NCI-H2227 (cell line): ENCODE data around the gene DCPS.
A peak's percentile ranks its signal among the peaks of the same experiment; 100 is the strongest.
"Not testable (repeated sequence)": the region's sequence is repeated elsewhere in the genome, so short reads cannot be mapped to it uniquely, and the experiment has no call there.

Experiments used
- DNase-seq: peaks from one replicate; lab custom pipeline; 2025; ENCODE audit not compliant: unreplicated experiment; lab: John Stamatoyannopoulos, UW

DCPS gene

DNA sequence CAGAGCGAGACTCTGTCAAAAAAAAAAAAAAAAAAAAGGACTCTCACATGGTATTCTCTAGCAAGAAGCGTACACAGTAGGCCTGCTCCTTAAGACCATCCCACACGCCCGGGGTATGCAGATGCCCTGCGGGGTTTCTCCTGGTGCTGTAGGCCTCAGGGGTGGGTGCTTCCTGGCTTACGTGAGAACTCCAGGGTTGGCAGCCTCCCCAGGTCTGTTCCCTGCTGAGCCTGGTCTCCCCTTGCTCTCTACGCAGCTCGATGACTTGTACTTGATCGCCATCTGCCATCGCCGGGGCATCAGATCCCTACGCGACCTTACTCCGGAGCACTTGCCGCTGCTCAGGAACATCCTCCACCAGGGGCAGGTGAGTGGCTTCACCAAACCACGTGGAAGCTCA lies 39.2 kb downstream of the DCPS start:
- DNase-seq, result no peak

DNA sequence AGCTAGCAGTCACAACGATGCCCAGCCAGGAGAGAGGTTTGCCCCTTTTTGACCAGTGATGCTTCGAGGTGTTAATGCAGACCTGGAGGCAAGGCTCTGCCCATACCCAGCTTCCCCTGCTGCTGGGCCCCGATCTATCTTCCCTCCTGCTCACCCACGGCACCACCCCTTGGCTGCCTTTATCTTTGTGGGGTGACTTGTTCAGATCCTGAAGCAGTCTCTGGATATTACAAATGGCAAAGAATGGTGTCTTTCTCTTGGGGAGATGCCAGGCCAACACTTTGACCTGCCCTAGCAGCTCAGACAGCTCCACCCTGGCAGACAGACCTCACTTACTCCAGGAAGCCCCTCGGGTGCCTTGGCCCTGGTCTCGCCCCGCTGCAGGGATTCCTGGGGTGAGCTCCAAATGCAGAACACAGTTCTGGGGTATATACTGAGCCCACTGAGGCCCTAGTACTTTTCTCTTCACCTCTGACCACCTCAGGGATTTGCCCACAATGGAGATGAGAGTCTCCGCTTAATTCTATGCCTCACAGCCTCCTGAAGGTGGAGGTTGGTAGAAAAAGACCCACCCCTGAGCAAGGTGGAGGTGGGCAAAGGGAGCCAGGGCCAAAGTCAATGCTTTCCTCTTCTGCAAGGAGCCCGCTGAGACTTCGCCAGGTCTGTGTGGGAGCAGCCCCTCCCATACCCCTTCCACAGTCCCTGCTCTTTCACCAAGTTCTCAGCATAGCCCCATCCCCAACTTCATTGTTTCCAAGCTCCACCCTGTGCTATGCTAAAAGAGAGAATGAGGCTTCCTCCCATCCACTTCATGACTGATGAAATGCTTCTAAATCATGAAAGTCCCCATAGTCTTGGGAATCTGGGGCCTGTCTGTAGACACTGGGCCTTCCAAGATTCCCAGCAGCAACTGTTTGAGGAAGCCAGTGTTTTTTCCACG lies 40.6 kb downstream of the DCPS start:
- no peak for DNase-seq

DNA sequence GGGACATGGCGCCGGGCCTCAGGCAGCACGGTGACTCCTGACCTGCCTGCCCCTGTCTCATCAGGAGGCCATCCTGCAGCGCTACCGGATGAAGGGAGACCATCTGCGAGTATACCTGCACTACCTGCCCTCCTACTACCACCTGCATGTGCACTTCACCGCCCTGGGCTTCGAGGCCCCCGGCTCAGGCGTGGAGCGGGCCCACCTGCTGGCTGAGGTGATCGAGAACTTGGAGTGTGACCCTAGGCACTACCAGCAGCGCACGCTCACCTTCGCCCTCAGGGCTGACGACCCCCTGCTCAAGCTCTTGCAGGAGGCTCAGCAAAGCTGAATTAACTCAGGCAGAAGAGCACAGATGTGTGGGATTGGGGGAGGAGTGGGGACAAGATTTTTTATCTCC lies 41.4 kb downstream of the DCPS start:
- no peak for DNase-seq

DNA sequence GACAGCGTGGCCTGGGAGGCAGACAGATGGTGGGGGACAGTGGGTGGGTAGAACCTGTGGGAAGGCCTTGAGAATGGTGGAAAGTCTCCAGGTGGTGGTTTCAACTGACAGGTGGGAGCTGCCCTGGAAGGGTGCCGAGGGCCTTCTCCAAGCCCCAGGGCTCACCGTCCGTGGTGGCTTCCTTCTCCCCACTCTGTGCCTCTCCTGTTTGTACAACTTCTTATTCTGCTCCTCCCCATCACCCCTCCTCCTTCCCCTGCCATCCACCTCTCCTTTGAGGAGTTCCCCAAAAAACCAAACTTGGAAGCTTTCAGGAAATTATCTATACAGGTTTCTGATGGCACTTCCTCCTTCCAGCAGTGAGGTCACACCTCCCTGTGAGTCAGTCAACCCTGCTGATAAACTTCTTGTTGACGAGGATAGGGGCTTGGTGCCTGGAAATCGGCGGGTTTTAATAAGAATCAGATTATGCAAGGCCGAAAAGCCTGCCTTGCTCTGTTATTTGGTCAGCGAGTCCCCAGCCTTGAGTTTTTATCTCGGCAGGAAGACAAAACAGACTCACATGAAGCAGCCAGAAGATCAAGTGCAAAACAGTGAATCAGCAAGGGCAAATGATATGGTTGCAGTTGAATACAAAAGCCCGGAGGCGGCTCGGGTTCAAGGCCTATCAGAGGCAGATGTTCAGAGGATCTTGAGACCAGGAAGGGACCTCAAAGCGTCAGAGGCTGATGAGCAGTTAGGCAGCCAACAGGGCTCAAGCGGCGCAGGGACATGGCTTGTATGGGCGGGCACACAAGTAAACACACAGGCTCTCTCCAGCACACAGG lies 42.1 kb downstream of the DCPS start:
- peak; percentile 63 for DNase-seq

DNA sequence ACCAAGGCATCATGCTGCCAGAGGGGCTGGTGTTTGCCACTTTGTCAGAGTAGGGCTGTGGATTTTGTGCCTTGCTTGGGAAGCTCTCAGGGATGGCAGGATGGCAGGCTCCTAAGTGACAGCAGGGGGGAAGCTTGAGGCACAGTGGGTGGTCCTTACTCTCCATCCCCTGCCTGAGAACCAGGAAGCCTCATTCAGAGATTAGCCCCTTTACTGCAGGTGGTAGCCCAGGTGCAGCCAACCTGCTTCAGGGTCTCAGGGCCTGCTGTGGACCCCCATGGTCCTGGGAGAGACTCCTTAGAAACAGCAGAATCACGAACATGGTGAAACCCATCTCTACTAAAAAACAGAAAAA lies 42.7 kb downstream of the DCPS start:
- no peak for DNase-seq

DNA sequence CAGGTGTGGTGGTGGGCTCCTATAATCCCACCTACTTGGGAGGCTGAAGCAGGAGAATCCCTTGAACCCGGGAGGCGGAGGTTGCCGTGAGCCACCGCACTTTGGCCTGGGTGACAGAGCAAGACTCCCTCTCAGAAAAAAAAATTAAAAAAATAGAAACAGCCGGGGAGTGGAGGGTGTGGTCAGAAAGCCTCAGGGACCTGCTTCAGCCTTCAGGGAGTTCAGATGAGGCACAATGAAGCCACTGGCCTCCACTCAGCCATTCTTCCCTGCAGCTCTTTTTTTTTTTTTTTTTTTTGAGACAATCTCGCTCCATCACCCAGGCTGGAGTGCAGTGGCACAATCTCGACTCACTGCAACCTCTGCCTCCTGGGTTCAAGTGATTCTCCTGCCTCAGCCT lies 43.1 kb downstream of the DCPS start:
- DNase-seq, result not testable (repeated sequence)

DNA sequence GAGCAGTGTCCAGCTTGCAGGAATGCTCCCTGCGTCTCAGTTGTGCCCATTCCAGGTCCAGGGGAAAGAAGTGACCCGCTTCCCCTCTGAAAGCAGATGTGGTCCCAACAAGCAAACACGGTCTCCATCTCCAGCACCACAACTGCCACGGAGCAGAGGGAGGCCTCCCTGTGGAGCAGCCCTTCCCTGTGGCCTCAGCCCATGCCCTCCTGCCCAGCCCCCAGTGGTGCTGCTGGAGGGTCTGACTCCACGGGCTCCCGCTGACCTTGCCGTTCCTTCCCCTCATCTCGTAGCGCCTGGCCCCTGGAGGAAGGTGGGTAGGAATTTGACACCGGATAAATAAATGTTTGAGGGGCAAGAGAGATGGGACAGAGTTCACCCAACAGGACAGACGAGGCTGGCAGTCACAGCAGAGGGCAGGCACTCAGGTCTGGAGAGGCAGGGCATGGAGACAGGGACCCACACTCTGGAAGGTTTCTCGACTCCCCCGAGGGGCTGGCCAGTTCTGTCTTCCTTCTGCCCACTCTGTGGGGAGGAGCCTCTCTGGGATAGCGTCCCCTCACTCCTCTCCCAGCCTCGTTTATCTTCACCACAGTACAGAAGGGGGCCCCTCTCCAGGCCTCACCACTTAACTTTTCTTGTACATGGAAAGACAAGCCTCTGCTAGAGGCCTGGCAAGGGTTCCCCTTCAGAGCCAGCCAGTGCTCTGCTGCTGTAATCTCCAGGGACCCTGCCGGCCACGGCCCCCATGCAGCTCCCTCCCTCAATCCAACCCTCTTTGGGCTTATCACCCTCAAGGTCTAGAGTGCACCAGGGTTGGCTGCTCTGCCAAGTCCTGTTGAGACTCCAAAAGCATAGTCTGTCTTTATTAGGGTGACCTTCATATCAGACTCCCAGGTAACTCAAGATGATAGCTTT lies 44.1 kb downstream of the DCPS start:
- DNase-seq, result no peak

DNA sequence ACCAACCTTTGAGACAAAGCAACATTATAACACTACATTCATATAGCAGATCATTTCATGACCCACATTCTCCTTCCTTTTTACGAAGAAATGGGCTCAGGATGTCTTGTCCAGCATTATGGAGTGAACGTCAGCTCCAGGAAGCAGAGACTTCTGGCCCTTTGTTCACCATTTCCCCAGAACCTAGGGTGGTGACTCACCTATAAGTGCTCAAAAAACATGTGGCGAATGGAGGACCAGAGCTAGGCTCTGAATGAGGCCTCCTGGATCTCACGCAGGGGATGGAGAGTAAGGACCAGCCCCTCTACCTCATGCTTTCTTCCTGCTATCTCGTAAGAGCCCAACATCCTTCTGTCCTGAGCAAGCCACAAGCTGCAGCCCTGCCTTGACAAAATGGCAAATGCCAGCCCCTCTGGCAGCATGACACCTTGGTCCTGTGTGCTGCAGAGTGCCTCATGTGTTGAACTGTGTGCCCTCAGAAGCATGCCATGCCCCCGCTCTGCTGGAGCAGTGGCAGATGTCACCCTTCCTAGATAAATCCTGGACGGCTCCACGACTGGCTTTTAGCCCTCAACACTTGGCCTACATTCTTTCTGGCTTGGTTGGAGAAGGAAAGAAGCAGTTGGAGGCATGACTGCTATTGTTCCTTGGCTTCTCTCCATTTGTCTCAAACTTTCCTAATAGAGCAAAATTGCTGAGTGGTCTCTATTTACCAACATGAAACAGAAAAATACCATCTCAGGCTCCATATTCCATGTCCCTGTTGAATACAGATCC lies 45.1 kb downstream of the DCPS start:
- no peak for DNase-seq

DNA sequence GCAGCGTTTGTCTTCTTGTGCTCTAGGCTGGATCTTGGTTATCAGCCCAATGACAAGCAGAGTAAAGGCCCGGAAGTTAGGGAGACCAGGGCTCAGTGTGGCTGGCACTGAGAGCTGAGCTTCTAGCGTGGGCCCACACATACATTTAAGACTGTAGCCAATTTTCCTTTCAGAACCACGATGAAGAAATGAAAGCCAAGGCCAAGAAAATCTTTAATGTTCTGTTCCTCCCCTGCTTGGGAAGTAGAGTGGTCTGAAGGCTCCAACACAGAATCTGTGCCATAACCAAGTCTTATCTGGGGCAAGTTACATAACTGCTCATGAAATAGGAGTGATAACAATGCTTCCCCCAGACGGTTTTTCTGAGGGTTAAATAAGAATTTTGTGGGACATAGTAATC lies 47.0 kb downstream of the DCPS start:
- DNase-seq, result no peak

DNA sequence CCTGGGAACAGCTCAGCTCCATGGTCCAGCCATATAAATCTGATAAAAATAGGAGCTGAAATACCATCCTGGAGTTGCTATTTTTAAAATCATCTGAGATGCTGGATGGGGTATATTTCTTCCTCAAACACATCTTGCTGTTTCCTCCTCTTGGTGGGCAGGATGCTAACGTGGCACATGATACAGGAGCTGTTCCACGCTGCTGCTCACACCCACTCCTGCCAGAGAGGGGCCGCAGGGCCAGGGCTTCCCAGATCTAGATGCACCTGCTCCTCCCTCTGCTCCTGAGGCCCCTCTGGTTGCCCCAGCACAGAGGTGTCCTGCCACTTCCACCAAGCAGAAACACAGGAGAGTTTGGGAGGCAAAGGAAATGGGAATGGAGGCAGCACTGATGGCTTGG lies 48.3 kb downstream of the DCPS start:
- DNase-seq, result no peak

DNA sequence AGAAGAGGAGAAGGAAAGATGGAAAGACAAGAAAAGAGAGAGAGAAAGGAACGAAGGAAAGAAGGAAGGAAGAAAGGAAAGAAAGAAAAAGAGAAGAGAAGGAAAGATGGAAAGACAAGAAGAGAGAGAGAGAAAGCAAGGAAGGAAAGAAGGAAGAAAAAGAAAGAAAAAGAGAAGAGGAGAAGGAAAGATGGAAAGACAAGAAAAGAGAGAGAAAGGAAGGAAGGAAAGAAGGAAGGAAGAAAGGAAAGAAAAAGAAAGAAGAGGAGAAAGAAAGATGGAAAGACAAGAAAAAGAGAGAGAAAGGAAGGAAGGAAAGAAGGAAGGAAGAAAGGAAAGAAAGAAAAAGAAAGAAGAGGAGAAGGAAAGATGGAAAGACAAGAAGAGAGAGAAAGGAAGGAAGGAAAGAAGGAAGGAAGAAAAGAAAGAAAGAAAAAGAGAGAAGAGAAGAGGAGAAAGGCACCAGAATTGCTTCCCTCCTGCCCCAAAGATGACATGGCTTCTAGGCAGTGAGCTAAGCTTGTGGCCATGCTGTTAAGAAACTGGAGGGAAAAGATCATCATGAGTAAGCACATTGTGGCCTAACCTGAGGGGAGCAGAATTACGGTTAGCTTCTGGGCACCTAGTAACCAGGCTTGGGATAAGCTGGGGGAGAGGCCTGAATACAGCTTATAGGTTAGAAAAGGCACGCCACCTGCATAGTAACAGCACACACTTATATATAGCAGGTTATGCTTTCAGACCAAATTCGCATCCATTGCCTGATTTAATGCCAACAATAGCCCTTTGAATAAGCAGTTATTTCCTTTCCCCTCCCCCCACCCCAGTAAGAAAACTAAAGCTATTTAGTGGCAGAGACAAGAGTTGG lies 49.3 kb downstream of the DCPS start:
- no peak for DNase-seq

DNA sequence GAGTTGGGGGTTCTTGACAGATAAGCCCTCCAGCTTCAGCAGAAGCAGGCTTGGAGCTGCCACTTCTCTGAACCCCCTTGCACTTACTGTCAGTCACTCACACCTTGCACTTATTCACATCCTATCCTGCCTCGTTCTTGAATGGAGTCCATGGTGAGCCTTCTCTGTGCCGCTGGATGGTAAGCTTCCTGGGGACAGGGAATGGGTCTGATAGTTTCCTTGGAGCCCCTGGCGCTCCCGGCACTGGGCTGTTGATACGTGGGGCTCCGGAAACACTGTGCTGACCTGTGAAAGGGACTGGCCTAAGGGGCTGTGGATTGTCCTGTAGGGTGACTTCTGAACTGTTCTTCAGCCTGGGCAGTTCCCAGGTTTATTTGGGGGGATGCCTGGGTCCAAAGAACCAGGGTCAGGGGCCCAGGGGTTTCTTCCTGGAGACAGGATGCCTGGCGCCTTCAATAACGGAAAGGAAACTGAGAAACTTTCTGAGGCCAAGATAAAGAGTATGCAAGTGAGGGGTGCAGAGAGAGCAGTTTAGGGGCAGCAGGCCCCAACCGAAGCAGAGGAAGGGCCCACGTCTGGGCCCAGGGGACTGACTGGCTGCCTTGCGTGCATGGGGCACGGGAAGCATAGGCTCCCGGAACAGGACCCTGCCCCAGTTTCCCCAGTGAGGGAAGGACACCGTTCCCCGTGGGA lies 50.9 kb downstream of the DCPS start:
- DNase-seq, result no peak

DNA sequence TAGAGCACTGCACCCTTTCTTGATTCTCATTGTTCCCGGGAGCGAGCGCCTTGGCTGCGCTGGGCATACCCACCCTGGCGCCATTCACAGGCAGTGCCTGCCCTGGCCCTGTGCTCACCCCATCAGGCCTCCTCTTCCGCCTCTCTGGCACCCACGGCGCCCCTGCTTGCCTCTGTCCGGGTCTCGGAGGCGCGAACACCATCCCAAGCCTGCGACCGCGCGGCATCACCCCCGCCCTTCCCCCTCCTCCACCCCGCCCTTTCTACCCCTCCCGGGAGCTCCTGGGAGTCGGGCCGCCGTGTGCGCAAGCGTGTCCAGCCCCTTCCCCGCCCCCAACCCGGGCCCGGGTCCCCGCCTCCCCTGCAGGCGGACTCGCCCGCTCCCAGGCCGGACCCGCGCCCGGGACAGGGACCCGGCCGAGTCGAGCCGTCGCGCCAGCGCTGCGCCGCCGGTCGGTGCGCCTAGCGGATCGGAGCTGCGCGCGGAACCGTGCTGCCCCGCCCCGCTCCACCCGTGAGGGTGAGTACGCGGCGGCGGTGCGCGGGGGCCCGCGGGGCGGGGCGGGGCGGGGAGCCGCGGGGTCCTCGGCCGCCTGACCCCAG lies 51.6 kb downstream of the DCPS start, which contains the start of gene ST3GAL4:
Gene ST3GAL4 (plus strand): TSS at position 363 of the 602 bp plus-strand sequence. CDS start 50,470 bp downstream, outside the sequence.
- DNase-seq, result peak; percentile 78

DNA sequence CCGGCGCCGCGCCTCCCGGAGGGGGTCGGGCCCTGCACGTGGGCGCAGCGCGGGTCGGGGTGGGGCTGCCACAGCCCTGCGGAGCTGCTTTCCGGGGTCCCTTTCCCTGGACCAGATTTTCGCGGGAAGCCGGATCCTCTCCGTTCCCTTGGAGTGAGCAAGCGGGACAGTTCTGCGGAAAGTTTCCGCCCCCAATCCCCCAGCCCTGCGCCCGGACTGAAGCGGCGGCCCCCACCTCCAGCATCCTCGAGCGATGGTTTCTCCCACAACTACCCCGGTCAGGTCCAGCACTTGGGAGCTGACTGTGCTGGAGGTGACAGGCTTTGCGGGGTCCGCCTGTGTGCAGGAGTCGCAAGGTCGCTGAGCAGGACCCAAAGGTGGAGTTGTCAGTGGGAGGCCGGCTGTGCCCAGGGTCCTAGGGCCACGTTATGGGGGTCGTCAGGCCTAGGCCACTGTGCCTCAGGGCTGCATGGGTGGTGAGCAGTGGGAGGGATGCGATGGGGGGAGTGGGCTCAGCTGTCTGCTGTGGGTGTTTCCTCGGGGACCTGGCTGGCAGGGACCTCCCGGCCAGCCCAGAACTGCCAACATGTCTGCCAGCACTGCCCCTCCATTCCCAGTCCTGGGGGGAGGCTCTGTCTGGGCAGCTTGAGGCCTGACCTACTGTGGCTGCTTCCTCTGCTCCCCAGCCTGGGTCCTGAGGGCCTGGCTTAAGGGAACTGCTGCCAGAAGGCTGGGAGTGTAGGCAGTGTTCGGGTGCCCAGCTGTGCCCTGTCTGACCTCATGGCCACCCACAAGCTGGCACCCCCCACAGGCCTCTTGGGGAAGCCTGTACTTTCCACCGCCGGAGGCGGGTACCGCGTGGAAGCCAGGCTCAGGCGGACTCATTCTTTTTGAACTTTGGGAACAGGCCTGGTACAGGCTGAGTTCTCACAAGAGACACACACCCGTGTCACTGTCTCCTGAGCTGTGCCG lies 52.4 kb downstream of the DCPS start:
- no peak for DNase-seq

DNA sequence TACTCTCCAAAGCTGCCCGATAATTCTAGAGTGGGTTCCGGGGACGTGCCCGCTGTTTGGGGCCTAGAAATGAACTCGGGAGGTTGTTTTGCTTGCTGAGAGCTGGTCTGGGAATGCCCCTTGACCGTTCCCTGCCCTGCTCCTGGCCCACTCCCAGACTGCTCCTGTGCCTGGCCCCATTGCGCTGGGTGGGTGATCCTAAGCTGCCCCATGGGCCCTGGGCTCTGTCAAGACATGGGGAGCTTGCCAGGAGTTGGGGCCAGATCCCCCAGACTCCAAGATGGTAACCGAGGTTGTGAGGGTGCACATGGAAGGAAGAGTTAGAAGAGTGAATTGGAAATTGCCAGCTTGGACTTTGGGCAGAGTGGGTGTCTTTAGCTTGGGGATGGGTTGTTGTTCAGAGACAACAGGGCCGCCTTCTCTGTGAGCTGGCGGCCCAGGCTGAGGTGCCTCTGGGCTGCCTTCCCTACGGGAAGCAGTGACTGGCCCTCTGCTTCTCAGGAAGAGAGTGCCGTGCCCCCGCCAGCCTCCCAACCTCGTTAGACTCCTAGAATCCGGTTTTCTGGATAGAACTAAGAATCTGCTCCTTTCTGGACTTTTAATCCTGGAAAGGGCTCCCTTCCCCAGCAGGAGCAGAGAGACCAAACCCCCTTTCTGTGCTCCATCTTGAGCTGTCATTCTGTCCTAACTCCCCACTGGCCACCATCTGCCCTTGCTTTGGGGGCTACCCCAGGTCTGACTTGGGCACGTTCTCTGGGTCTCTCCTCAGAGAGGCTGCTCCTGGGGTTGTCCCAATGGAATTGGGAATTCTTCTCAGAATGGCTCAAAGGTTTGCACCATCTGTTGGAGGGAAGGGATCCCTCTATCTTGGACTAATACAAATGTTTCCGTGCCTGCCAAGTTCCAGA lies 53.4 kb downstream of the DCPS start:
- DNase-seq, result no peak
